Activated gamma-delta T cell (primary cell): ENCODE measurements around the gene FHL2.
A peak's percentile ranks its signal among the peaks of the same experiment; 100 is the strongest.

Experiments
- DNase-seq: peaks from one replicate; lab custom pipeline; 2025; lab: John Stamatoyannopoulos, UW

FHL2 gene

DNA sequence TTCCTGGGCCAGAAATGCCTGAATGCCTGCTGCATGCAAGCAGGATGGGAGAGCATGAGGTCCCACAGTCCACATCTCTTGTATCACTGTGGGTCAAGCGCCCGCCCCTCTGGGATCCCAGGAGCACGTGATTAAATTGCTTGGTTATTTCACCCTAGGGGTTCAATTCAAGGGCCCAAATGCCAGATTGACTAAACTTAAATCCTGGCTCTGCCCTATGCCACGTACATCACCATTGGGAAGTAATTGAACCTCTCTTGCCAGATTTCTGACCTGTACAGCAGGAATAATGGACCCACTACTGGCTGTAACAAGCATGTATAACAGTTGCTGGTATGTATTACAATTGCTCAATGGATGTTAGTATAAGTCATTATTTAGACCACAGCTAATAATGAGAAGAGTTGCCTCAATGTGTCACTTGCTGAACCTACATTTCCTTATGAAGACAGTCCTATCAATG lies 19.9 kb downstream of the FHL2 start:
- no peak for DNase-seq

DNA sequence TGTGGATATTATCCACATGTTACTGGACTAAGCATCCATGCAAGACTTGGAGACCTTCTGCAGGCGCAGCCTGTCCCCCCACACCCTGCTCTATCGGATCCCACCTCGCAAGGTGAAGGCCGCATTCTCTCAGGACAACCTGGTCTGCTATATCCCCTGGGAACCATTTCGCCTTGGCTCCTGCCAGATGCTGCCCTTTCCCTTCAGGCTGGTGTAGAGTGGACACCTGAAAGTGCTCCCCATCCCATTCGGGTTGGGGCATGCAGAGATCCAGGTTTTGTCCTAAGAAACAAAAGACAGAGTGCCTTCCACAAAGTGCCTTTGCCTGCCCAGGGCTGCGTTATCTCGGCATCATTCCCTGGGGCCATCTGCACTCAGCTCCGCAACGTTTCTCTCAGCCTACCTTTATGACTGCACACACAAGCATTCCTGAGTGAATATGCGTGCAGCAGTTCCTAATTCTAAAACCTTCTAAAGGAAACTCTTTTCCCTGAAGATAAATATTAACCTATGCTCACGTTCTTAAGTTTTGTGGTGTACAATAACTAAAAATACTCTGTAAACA lies 20.5 kb downstream of the FHL2 start:
- DNase-seq = no peak

DNA sequence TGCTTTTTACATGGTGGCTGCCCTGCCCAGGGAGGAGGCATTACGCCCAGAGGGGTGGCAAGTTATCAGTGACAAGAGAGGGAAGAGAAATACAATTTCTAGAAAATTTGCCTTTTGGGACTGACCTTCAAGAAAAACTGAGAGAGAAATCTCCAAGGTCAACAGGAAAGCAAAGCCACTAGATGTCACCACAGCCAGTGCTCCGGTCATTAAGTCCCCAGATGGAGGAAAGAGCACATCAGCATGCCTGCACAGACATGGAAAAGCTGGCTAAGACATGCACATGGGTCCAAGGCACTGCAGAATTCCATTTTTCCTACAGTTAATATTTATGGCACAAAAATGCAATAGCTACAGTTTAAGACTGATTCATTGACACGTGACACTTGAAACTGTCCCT lies 21.0 kb downstream of the FHL2 start:
- DNase-seq = no peak

DNA sequence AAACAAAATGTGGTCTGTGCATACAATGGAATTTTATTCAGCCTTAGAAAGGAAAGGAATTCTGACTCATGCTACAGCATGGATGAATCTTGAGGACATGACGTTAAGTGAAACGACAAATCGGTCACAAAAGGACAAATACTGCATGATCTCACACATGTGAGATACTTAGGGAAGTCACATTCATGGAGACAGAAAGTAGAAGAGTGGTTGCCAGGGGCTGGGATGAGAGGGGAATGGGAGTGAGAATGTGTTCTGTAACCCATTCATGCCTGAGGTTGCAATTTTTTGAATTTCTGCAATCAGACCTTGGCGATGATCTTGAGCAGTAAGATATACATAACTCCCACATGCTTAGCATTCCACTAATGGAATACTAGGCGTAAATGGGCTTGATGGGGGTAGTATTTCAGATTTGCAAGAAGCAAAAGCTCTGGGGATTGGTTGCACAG lies 22.0 kb downstream of the FHL2 start:
- DNase-seq = no peak

DNA sequence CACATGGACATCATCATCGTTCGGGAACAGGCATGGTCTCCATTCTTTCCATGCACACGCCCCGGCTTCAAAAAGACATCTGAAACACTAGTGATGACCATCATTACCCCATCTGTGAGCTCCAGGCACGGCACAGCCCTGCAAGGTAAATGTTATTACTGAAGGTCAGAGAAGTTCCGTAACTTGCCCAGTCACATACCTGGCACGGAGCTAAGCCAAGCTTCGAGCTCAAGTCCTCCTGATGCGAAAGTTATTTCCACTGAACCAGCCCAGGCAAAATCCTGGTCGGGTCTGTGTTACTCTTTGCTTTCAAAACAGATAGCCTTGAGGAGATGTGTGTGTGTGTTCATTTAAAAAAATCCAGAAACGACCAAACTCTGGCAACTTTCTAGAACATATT lies 22.8 kb downstream of the FHL2 start:
- no peak for DNase-seq

DNA sequence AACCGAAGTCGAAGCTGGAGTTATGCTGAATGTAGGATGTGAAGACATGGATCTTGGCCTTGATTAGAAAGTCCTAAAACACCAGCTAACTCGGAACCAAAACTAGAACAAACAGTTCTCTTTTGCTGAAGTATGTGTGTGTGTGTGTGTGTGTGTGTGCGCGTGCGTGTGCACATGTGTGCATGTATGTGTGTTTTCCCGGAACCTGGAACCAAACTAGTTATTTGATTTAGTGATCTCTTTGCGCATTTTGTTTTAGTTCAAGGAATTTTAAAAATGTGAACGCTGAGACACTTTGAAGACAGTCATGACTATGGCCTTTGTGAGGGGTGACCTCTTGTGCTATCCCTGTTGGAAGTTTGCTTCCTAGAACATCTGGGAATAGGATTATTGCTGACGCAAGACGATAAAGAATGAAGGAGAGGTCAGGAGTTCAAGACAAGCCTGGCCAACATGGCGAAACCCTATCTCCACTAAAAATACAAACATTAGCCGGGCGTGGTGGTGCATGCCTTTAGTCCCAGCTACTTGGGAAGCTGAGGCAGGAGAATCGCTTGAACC lies 23.8 kb downstream of the FHL2 start:
- DNase-seq = no peak

DNA sequence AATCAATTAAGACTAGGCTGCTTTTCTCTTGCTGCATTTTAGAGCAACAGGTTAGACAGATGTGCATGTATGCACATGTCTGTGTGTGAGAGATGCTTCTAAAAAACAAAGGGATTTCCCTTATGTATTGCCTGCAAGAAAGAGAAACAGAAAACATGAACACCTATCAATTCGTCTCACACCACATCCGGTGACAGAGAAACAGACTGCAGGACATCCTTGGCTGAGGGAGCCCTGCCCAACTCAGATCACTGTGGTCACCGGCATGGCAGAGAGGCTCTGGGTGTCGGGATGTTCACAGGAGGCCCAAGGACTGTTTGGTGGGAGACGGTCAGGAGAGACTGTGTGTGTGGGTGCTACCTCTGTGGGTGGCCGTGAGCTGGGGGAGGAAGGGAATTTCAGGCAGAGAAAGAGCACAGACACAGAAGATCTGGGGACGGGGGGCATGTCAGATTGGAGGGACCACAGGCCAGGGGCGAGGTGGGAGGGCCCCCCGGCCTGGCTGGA lies 24.9 kb downstream of the FHL2 start:
- DNase-seq = no peak

DNA sequence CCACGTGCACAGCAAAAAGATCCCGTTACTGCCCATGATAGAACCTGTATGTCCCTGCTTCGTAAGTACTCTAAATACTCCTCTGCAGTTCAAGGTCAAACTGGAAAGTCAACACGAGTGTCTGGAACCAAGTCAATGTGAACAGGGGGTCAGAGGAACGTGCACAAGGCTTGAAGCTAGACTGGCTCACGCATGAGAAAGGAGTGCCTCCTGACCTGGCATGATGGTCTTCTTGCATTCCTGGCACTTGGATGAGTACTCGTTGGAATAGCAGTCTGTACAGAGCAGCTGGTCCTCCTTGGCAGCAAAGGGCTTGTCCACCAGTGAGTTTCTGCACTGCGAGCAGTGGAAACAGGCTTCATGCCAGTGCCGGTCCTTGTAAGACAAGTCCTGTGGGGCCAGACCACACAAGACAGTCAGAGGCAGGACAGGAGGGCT lies 25.5 kb downstream of the FHL2 start:
- no peak for DNase-seq

DNA sequence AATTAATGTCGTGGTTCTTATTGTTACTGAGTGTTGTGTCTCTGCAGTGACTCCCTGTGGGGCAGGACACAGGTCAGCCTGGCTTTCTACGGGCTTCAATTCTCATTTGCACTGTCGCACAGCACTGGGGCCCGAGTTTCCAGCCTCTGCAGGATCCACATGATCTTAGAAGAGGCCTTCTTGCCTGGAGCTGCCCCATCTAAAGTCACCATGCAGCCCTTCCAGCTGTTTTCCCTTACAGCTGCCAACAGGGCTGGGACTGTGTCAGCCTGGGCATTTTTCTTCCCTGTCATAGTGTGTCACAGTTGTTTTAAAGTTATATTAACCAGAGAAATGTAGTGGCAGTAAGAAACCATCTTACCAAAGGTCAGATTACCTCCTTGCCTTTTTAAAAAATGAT lies 27.0 kb downstream of the FHL2 start:
- no peak for DNase-seq

DNA sequence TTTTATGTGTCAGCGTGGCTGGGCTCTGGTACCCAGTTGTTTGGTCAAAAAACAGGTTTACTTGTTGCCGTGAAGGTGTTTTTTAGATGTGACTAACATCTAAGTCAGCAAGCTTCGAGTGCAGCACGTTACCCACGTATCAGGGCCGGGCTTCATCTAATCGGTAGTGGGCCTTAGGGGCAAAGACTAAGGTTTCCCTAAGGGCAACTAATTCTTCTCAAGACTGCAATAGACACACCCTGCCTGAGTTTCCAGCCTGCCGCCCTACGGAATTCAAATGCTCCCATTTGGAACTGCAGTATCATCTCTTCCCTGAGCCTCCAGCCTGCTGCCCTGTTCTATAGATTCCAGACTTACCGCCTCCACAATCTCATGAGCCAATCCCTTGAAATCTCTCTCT lies 27.7 kb downstream of the FHL2 start:
- no peak for DNase-seq

DNA sequence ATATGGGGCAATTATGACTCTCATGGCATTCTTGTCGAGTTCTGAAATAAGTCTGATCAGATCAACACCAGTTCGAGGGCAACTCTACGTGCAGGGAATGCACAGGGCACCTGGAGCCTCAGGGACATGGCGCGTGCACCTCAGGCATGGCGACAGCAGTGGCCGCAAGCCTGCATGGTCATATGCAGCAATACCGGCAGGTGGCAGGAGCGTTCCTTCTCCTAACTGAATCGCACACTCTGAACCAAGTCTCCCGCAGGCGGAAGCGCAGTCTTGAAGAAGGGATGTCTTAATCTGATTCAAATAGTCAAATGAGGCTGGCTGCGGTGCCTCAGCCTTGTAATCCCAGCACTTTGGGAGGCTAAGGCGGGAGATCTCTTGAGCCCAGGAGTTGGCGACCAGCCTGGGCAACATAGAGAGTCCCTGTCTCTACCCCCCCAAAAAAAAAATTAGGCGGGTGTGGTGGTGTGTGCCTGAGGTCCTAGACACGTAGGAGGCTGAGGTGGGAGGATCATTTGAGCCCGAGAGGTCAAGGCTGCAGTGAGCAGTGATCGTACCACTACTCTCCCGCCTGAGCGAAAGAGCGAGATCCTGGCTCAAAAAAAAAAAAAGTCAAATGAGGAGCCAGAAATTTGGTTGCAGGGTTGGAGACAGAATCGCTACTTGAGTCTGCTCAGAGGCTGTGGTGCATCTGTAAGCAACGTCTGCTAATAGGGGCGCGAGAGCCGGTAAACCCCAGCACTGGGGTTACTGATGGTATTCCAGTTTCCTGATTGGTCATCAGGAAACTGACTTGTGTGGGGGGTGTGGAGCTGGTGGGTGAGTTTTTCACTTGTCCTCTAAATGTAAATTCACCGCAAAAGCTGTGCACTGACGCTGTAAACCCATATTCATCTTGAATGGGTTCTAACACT lies 28.8 kb downstream of the FHL2 start:
- peak; percentile 13 for DNase-seq

DNA sequence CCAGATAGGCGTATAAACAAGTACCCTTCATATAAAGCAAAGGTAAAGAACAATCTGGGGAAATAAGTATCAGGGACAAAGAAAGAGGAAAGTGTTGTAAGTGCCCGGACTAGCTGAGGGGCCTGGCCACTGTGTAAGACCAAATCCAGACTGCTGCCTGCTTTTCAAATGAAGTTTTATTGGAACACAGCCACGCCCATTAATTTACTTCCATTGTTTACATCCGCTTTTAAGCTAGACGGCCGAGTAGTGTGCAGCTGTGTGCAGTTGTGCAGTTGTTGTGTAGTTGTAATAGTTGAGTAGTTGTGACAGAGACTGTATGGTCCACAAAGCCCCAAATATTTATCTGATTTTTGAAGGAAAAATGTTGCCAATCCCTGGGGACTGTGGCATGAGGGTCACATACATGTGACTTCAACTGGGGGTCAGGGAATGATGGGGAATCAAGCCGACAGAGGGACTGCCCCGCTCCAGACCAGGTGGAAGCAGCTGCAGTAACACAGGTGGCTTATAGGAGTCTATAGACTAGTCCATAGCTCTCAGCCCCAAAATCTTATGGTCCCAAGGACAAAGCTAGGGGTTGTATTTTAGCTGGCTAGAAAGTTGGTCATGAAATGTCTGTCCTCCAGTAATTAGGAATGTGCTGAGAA lies 30.0 kb downstream of the FHL2 start:
- DNase-seq = no peak

DNA sequence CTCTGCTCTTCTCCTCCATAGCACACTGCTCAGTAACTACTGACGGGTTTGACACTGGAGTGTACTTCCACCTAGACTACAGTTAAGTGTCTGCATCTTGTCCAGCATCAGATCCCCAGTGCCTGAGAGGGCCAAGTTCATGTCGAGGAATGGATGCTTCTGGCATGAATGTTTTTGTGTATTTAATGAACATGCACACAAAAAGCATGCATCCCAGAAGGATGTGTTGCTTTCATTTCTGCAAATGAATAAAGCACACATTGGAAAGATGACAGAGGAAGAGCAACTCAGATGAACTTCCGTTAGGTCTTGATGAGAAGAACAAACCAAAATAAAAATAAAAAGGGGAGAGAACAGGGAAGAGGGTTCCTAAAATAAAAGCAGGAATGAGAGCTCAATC lies 33.6 kb downstream of the FHL2 start:
- DNase-seq = no peak

DNA sequence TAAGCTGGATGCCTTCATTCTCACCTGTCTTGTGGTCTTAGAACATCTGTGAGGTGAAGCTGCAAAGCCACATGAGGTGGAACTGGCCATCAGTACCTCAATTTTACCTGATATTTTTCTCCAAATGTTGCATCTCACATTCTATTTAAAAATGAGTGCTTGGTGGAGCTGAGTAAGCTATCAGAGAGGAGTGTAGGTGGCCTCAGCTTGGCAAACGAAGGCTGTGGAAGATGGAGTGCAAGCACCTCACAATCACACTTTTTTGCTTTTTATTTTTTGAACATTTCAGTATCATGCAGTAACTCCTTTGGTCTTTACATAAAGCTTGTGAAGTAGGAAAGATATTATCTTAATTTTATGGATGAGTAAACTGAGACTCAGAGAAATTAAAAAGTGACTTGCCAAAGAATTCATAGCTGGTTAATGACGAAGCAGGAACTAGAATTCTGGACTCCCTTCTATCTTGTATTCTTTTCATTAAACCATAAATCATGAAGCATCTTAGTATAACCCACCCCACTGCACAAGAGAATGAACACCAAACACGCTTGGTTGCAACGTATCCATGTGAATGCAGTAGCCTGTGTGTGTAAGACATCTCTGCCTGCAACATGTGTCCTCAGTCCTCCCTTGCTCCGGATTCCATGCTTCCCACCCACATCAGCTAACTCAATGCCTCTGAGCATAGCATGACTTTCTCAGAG lies 34.3 kb downstream of the FHL2 start:
- DNase-seq = no peak

DNA sequence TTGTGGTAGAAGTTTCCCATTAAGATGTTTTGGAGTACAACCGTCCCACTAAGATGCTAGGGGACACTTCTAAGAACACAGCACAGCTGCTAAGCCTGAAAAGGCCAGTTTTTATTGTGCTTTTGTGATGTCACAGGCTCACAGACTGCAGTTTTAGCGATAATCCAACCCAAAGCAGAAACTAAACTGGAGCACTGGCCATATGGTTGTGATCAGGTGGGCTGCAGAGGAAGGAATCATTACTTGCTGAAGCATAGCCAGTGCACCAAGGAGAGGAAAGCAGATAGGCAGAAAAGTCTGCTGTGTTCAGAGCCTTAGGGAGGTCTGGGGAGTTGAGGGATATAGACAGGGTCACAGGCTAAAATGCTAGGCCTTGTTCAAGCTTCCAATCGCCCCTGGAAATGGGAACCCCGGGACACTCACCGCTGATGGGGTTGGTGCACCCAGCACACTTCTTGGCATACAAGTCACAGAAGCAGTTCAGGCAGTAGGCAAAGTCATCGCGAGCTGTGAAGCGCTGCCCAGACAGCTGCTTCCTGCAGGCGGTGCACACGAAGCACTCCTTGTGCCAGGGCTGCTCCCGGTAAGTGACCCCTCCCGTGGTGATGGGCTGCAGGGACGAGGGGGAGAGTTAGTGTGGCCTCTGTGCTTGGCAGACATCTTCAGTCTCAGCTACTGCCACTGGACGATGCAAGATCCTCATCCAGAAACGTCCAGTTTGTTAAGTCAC lies 35.8 kb downstream of the FHL2 start:
- no peak for DNase-seq

DNA sequence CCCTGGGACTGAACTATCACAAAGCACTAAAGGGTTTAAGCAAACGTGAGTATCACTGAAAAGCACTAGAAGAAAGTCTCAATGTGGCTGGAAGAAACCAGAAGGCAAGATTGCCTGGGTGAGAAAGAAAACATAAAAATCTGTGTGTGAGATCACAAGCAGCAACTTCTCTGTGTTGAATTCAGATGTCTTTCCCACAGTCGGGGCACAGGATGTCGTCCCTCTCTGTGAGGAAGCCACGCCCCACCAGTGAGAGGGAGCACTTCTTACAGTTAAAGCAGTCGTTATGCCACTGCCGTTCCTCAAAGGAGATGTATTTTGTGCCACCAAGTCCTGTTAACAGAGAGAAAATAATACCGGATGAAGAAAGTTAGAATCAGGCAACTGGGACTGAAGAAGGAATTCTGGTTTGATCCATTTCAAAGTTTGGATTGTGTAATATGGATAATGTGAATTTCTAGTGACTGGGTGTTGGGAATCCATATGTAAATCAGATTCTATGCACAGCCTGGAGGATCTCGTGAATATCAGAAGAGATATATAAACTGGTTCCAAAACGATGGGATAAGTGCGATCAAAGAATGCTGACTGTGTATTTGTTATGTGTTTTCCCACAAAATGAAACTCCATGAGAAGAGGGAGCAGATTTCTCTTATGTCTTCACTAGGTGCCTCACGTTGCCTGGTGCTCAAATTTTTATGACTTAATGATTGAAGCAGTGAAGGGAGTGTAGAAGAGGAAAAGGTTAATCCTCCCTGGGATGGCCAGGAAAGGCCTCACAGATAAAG lies 37.6 kb downstream of the FHL2 start:
- no peak for DNase-seq

DNA sequence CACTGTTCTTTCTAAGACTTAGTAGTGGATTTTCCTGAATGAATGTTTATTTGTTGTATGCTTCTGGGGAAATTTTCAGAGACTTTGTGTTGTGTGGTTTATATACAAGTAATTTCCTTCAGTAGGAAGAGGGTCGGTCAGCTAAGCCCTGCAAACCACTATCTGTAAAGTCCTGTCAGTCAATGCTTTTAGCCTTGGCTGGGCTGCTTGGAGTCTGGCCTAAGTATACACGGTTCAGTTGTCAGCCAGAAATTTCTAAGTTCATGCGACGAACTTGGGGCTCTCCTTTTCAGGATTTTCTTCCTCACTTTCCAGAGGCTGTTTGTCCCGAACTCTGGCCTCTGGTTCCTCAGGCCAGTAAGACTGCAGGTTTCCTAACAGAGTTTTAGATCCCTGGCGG lies 40.3 kb downstream of the FHL2 start:
- DNase-seq = no peak

DNA sequence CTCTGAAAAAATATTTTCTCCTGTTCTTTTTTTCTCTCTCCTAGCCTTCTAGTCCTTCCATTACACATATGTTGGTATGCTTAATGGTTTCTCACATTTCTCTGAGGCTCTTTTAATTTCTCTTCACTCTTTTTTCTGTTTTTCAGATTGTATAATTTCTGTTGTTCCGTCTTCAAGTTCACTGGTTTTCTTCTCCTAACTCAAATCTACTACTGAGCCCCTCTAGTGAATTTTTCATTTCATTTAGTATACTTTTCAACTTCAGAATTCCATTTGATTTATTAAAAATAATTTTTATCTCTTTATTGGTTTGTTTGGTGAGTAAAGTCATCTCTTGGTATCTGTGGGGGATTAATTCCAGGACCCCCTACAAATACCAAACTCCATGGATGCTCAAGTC lies 41.7 kb downstream of the FHL2 start:
- no peak for DNase-seq

DNA sequence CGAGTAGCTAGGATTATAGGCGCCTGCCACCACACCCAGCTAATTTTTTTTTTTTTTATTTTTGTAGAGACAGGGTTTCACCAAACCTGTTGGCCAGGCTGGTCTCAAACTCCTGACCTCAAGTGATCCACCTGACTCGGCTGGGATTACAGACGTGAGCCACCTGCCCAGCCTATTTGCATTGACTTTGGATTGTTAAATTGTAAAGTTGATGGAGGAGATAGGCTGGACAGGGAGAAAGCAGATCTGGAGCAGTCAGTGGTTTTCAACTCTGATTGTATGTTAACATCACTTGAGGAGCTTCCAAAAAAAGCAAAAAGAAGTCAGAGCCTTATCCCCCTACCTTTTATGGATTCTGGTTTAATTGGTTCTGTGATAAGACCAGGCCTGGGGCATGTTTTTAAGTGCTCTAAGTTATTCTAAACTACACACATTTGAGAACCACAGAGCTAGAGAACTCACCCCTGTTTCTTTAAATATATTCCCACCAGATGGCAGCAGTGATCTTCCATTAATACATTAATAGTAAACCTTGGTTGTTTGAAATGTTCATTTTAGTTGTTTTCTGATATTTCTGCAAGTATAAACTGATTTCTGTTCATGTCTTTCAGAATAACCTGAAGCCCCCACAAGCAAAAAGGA lies 54.0 kb downstream of the FHL2 start:
- no peak for DNase-seq

DNA sequence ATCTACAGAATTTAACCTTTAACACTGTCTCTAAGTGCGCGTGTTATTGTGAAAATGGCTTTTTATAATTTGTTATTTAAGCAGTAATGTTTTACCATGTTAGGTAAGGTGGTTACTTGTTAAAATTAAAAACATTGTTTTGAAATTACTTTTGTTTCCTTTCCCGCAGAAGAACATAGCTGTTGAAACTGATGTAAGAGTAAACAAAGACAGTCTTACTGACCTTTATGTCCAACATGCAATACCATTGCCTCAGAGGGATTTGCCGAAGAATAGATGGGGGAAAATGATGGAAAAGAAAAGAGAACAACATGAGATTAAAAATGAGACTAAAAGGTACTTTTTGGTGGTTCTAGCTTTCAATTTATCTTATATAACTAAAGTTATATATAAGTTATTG lies 59.4 kb downstream of the FHL2 start:
- DNase-seq = no peak
